Measurements from ENCODE around the gene SPATA6.
"Not testable (repeated sequence)": the region's sequence is repeated elsewhere in the genome, so short reads cannot be mapped to it uniquely, and the experiment has no call there.

DNA sequence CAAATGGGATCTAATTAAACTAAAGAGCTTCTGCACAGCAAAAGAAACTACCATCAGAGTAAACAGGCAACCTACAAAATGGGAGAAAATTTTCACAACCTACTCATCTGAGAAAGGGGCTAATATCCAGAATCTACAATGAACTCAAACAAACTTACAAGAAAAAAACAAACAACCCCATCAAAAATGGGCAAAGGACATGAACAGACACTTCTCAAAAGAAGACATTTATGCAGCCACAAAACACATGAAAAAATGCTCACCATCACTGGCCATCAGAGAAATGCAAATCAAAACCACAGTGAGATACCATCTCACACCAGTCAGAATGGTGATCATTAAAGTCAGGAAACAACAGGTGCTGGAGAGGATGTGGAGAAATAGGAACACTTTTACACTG lies 189.7 kb downstream of the SPATA6 start:
- TF ChIP-seq CTCF (conservative IDR thresholded peaks at IDR 0.05; ENCODE audit: low read depth, low read length); EZH2 (IDR thresholded peaks at IDR 0.05; ENCODE audit: borderline replicate concordance, low read depth, low read length, poor library complexity, severe bottlenecking): not testable (repeated sequence)
